ENCODE results near the gene RIN1. TPM values are rescaled to one million over a fixed set of nuclear protein-coding genes. Genes with fewer than 3 reads are reported as not detected.

RIN1 gene
- polyA plus RNA-seq, 3 donors: 6.1 to 15.4 (median 7.6) TPM

GRCh38 chr11:66313321-66314185 lies 22.7 kb downstream of the RIN1 start:
- H3K9me3 ChIP-seq (replicated peaks in 1 of 2; ENCODE audit: control insufficient read depth in 1 of 2, insufficient read depth in 1 of 2, low read length in 2 of 2): no peaks in the 10 kb centered on the region
- peaks cover 0 to 2% (median 0%) of the 10 kb centered on the region in 7 donors for H3K9me3 Mint-ChIP-seq
- no peaks in the 10 kb centered on the region for H3K27me3 ChIP-seq (ENCODE audit: control insufficient read depth in 2 of 2, insufficient read depth in 2 of 2, low read length in 2 of 2)
- H3K27ac ChIP-seq (ENCODE audit: low read depth in 1 of 2, low read length in 2 of 2): peak overlapping the region; percentile 20 to 79
- WGBS (ENCODE audit: insufficient coverage): 64% methylated on average over 31 of the region's 38 CpGs
- peak in 1 of 3 donors; percentile 21 for DNase-seq
- H3K36me3 ChIP-seq (replicated peaks in 1 of 2; ENCODE audit: control insufficient read depth in 1 of 2, insufficient read depth in 2 of 2, low read length in 2 of 2): no peaks in the 10 kb centered on the region
- peak overlapping the region; percentile 25 to 99 (median 89) for H3K27ac Mint-ChIP-seq
- no peak for TF ChIP-seq CTCF (IDR thresholded peaks at IDR 0.05)
- H3K4me2 ChIP-seq (replicated peaks; ENCODE audit: extremely low read depth, low read length, poor library complexity, severe bottlenecking): peak overlapping the region; percentile 90
- H3K4me3 Mint-ChIP-seq: peak overlapping the region; percentile 69 to 92
- H3K4me1 ChIP-seq (ENCODE audit: control insufficient read depth in 1 of 2, insufficient read depth in 2 of 2, low read length in 2 of 2): peaks cover 46 to 57% of the 10 kb centered on the region in 2 donors
- no peaks in the 10 kb centered on the region for H4K20me1 ChIP-seq (ENCODE audit: insufficient read depth, low read length)
- peak overlapping the region in 2 of 3 experiments; percentile 7 to 90 for H3K4me3 ChIP-seq (replicated peaks in 1 of 3; ENCODE audit: low read depth in 2 of 3, low read length in 3 of 3)
- H3K27me3 Mint-ChIP-seq (ENCODE audit: low read depth in 3 of 3): peaks cover 4 to 15% (median 15%) of the 10 kb centered on the region in 3 donors
- peak overlapping the region; percentile 79 for H2AFZ ChIP-seq (ENCODE audit: insufficient read depth, low read depth, low read length, poor library complexity, severe bottlenecking)
- H3K36me3 Mint-ChIP-seq: peaks cover 0 to 2% of the 10 kb centered on the region in 2 donors
- intact Hi-C loops (cut with micrococcal nuclease): loop anchor here (2.0 to 10.0 kb wide), 2 partner anchors 31 to 71 kb away; partner anchors contain the start of gene BRMS1 (in 1 of the 2)
- H3K9ac ChIP-seq (ENCODE audit: insufficient read depth, low read length, poor library complexity, severe bottlenecking): peak overlapping the region; percentile 46
- H3K79me2 ChIP-seq (ENCODE audit: insufficient read depth, low read length): no peaks in the 10 kb centered on the region
- peaks cover 40% of the 10 kb centered on the region for H3K4me1 Mint-ChIP-seq

GRCh38 chr11:66312549-66313320 lies 23.5 kb downstream of the RIN1 start:
- H3K36me3 ChIP-seq (replicated peaks in 1 of 2; ENCODE audit: control insufficient read depth in 1 of 2, insufficient read depth in 2 of 2, low read length in 2 of 2): no peaks in the 10 kb centered on the region
- H3K9me3 ChIP-seq (replicated peaks in 1 of 2; ENCODE audit: control insufficient read depth in 1 of 2, insufficient read depth in 1 of 2, low read length in 2 of 2): no peaks in the 10 kb centered on the region
- no peaks in the 10 kb centered on the region for H3K79me2 ChIP-seq (ENCODE audit: insufficient read depth, low read length)
- H3K36me3 Mint-ChIP-seq: peaks cover 0 to 2% of the 10 kb centered on the region in 2 donors
- H3K4me2 ChIP-seq (replicated peaks; ENCODE audit: extremely low read depth, low read length, poor library complexity, severe bottlenecking): peak overlapping the region; percentile 90
- WGBS (ENCODE audit: insufficient coverage): 3% methylated on average over 50 of the region's 52 CpGs
- H3K4me1 ChIP-seq (ENCODE audit: control insufficient read depth in 1 of 2, insufficient read depth in 2 of 2, low read length in 2 of 2): peaks cover 38 to 49% of the 10 kb centered on the region in 2 donors
- no peak for TF ChIP-seq CTCF (IDR thresholded peaks at IDR 0.05)
- H3K4me1 Mint-ChIP-seq: peaks cover 31% of the 10 kb centered on the region
- peak overlapping the region; percentile 69 for H3K9ac ChIP-seq (ENCODE audit: insufficient read depth, low read length, poor library complexity, severe bottlenecking)
- intact Hi-C loops (cut with micrococcal nuclease): loop anchor here (1.0 to 10.0 kb wide), 3 partner anchors 16 to 72 kb away; partner anchors contain the start of gene BRMS1 (in 1 of the 2)
- peak overlapping the region; percentile 85 for H2AFZ ChIP-seq (ENCODE audit: insufficient read depth, low read depth, low read length, poor library complexity, severe bottlenecking)
- H3K4me3 ChIP-seq (replicated peaks in 1 of 3; ENCODE audit: low read depth in 2 of 3, low read length in 3 of 3): peak overlapping the region; percentile 40 to 90 (median 69)
- H3K27ac Mint-ChIP-seq: peak overlapping the region; percentile 96 to 99 (median 97)
- H3K4me3 Mint-ChIP-seq: peak overlapping the region; percentile 92 to 98
- peak overlapping the region; percentile 85 to 90 for H3K27ac ChIP-seq (ENCODE audit: low read depth in 1 of 2, low read length in 2 of 2)
- peak; percentile 94 to 97 (median 97) for DNase-seq
- H3K27me3 Mint-ChIP-seq (ENCODE audit: low read depth in 3 of 3): peaks cover 4 to 15% (median 15%) of the 10 kb centered on the region in 3 donors
- H3K9me3 Mint-ChIP-seq: peaks cover 0 to 2% (median 0%) of the 10 kb centered on the region in 7 donors
- no peaks in the 10 kb centered on the region for H3K27me3 ChIP-seq (ENCODE audit: control insufficient read depth in 2 of 2, insufficient read depth in 2 of 2, low read length in 2 of 2)
- no peaks in the 10 kb centered on the region for H4K20me1 ChIP-seq (ENCODE audit: insufficient read depth, low read length)

Measured in CD14-positive monocyte (primary cell).